Hepatic stellate cell (primary cell): Measurements from ENCODE around the gene AQP3.
"Not testable (repeated sequence)": the region's sequence is repeated elsewhere in the genome, so short reads cannot be mapped to it uniquely, and the experiment has no call there.

Source experiments
- DNase-seq: peaks from one replicate; pipeline ENCODE4 v3.0.0; 2011; ENCODE audit warnings: low spot score

AQP3 gene

GRCh38 chr9:33440609-33441008 lies 6.8 kb downstream of the AQP3 start:
- DNase-seq = no peak

DNA sequence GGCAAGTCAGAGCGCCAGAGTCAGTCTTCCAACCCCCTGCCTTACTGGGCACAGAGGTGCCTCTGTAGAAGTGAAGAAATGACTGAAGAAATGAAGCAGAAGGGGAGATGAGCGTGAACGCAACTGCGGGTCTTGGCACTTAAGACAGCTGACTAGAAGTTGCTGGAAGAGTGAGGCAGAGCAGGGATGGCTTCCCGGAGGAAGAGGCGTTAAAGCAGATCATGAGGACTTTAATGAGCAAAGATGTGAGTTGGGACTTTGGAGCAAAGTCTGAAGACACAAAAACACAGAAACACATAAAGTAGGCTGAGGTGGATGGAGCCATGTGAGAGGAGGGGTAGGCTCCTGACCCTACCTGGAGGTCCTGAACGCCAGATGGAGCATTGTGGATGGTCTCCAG lies 7.2 kb downstream of the AQP3 start:
- no peak for DNase-seq

GRCh38 chr9:33439731-33440130 lies 7.7 kb downstream of the AQP3 start:
- no peak for DNase-seq

- no peak for DNase-seq
Observed at GRCh38 chr9:33438926-33439680, 8.3 kb downstream of the AQP3 start.

- DNase-seq = no peak
Observed at GRCh38 chr9:33437898-33438297, 9.5 kb downstream of the AQP3 start.

DNA sequence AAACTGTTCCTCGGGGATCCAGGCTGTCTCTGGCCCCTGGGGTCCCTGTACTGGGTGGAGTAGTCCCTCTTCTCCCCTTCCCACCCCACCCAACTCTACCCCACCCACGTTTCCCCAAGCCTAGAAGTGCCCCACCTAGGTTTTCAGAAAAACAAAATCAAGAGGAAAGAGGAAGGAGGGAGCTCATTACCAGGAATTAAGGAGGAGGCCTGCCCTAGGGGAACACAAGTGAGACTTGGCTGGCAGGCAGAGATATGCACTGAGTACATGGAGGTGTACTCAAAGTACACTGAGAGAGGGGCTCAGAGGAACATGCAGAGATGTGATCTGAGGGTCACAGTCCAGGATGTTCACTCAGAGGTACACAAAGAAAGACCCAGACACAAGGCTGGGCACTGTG lies 10.2 kb downstream of the AQP3 start:
- DNase-seq = no peak

- no peak for DNase-seq
Observed at GRCh38 chr9:33436445-33436844, 10.9 kb downstream of the AQP3 start.

- DNase-seq = no peak
Observed at GRCh38 chr9:33435821-33436277, 11.5 kb downstream of the AQP3 start.

DNA sequence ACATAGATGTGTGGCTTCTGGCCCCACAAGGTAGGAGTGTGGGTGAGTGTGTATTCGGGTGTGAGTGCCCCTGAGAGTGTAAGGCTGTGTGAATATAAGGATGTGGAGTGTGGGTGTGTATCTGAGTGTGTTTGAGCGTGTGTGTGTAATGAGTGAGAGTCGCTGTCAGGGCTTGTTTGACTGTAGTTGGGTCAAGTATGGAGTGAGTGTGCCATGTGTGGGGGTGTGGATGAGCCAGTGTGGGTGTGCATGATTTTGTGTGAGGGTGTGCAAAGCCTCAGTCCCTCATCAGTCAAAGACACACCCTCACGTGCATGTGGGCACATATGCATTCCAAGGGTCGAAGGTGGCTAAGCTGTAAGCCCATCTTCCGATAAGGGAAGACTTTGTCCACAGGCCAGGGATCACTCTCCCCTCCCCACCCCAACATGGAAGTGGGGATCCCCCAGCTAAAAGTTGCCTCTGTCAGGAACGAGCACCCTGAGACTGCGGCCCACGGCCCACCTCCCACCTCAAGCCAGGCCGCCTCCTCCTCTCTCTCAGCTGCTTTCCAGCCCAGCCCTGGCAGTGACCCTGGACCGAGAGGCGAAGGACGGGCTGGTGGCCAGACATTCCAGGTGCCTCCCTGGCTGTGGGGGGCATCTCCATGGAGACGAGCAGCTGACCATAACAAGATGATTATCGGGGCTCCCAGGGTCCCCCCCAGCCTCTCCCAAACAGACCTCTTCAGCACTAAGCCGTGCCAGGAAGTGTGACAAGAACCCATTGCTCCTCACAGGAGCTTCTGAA lies 12.9 kb downstream of the AQP3 start:
- no peak for DNase-seq

GRCh38 chr9:33433871-33434270 lies 13.5 kb downstream of the AQP3 start:
- no peak for DNase-seq

GRCh38 chr9:33431420-33431819 lies 16.0 kb downstream of the AQP3 start:
- DNase-seq = no peak

GRCh38 chr9:33430942-33431341 lies 16.5 kb downstream of the AQP3 start:
- no peak for DNase-seq

DNA sequence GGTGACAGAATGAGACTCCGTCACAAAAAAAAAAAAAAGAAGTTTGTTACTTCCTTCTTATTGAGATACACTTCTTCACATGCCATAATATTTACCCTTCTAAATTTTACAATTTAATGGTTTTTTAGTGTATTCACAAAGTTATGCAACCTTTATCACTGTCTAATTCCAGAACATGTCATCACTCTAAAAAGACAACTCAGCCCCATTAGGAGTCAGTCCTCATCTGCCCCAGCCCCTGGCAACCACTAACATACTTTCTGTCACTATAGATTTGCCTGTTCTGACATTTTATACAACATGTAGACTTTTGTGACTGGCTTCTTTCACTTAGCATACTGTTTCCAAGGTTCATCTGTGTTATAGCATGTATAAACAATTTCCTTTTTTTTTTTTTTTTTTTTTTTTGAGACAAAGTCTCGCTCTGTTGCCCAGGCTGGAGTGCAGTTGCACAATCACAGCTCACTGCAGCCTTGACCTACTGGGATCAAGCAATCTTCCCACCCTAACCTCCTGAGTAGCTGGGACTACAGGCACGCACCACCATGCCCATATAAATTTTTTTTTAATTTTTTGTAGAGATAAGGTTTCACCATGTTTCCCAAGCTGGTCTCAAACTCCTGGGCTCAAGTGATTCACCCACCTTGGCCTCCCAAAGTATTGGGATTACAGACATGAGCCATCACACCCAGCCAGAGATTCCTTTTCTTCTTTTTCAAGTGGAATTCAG lies 18.0 kb downstream of the AQP3 start:
- no peak for DNase-seq

DNA sequence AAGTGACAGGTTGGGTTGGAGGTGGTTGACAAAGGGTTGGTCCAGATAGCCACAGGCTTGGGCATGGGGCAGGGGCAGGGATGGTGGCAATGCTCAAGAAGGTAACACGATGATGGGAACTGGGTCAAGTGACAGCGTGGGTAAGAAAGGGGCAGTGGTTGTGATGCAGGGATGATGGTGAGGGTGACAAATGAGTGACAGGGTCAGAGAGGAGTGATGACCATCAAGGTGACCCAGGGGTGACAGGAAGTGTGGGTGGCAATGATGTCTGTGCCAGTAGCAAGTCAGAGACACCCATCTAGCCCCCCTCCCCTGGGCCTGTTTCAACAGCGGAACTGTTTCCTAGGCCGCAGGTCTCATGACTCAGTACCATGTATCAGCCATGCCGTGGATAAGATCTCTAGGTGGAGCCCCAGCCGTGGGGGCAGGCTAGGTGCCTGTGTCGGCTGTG lies 20.5 kb downstream of the AQP3 start:
- DNase-seq = no peak

DNA sequence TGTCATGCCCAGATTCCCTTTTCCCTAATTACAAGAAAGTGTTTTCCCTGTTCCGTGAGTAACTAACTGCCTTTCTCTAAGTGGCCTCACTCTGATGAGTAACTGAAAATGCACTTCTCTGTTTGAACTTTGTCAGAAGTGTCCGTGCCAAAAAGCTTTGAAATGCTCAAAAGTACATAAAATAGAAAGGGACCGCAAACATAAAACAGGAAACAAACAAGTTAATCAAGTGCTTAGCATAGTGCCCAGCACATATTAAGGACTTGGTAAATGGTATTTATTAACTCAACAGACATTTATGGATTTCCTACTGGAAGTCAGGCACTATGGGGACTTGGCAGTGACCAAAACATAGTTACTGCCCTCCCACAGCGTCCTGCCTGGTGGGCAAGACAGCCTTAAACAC lies 22.3 kb downstream of the AQP3 start:
- no peak for DNase-seq

DNA sequence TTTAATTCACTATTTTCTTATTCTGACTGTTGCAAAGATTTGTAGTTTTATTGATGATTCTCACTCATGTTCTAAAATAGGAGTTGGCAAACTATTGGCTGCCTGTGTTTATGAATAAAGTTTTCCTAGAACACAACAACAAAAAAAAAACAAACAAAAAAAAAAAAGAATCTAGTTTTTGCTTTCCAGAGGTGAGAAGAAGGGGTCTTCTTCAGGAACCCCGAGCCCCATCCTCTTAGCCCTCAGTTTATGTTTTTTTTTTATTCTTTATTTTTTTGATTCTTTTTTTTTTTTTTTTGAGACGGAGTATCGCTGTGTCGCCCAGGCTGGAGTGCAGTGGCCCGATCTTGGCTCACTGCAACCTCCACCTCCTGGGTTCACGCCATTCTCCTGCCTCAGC lies 22.9 kb downstream of the AQP3 start:
- DNase-seq = not testable (repeated sequence)

- DNase-seq = not testable (repeated sequence)
Observed at GRCh38 chr9:33424043-33424442, 23.4 kb downstream of the AQP3 start.

DNA sequence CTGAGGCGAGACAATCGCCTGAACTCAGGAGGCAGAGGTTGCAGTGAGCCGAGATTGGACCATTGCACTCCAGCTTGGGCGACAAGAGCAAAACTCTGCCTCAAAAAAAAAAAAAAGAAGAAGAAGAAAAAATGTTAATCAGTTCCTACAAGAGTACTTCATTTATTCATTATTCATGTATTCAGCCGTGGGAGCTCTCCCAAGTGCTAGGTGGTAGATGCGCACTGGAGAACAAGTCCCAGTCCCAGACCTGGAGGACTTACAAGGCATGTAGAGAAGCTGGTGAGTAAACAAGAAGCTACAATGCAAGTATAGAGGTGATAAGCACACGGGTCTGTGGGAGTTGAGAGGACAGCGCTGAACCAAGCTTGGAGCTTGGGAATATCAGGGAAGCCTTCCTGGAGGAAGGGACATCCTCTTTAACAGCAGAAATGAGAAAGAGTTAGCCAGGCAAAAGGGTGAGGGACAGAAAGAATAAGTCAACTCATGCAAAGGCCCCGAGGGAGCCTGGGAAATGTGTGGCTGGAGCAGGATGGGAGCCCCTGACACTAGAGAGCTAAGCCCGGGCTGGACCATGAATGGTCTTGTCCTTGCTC lies 27.6 kb downstream of the AQP3 start:
- DNase-seq = no peak

DNA sequence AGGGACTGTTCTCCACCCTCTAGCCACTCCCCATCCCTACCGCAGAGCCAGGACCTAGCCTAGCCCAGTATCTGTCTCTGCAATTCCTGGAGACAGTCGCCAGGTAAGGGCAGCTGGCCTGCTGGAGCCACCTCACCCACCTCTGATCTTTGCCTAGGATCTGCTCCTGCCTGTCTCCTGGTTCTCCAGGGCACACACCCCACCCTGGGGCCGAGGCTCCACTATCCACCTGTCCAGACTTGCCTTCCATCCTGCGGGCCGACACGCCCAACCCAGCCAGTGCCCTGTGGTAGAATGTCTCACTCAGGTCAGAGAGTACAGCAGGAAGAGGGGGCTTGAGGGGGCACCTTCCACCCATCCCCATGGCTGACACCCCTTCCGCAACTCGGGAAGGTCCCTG lies 29.3 kb downstream of the AQP3 start:
- DNase-seq = no peak

DNA sequence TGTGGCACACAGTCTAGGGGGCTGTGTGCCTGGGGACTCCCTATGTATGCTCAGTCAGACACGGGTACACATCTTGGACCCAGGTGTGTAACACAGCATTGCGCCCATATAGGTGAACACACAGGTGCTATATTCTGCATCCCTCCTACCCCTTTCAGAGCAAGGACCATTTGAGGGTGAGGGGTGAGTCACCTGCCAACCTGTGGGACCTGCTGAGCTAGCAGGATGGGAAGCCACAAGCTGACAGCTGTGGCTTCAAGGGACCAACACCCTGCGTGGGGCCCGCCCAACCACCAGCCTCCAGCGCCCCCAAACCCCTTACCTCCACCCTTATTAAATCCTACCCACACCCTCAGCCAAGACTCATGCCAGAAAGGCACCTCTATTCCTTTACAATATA lies 30.4 kb downstream of the AQP3 start:
- no peak for DNase-seq

DNA sequence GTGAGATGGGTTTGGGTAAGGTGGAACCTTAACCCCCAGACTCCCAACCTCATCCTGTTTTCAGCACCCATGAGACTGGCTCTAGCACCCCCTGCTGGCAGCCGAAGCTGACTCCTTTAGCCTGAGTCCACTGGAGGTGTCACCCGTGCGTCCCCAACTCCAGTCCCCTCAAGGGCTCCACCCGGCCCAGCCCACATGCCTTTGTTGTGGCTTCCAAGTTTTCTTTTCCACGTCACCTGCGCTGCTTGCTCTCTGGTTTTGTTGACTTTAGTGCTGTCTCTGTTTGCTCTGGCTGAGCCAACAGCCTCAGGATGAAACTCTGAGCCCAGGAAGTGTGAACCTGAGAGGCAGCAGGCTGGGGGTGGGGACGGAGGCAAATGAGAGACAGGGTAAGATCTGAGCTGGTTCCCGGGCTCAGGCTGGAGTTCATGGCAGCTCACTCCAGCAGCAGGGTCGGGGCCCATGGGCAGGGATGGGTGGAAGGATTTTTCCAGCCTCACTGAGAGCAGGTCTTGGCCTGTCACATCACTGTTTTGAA lies 31.8 kb downstream of the AQP3 start:
- peak; percentile 69 for DNase-seq

DNA sequence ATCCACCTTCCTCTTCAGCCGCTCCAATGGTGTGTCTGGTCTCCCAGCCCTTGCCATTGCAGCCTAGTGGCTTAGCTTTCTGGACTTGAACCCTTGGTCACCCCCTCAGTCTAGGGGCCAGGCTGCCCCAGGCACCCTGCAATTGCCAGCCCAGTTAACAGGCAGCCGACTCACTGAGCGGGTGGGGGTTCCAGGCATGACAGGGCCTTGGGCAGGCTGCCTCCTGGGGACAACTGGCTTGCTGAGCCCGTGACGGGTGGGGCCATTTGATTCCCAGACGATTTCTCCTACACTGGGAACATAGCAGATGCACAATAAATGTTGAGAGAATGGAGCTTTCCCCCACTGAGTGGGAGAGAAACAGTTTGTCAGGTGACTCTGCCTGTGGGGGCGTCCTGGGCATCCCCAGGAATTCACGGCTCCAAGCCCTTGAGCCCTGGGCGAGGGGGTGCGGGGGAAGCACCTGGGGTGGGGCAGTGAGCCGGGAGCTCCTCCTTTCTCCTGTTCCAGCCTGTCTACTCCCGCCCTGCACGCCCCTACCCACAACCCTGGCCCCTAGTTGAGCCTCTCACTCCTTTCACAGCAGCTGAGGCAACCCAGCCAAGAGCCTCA lies 32.4 kb downstream of the AQP3 start:
- no peak for DNase-seq
